Astrocyte of the spinal cord (primary cell): Measurements from ENCODE around the gene CIAO2B.
"Not testable (repeated sequence)": the region's sequence is repeated elsewhere in the genome, so short reads cannot be mapped to it uniquely, and the experiment has no call there.

Experiments
- DNase-seq: peaks from one replicate; pipeline ENCODE4 v3.0.0; 2011; ENCODE audit warnings: low read depth, low spot score
- H3K4me3 ChIP-seq: 2 replicates; pipeline ENCODE4 v1.5.1; 2011; ENCODE audit warnings: low read depth, mild to moderate bottlenecking, low read length, moderate library complexity
- CTCF ChIP-seq: IDR thresholded peaks from 2 replicates; pipeline ENCODE4 v1.5.1; 2012; ENCODE audit warnings: low read depth, mild to moderate bottlenecking, low read length, inconsistent platforms
- in situ Hi-C: cut with HindIII; loops from 2 replicates; pipeline ENCODE4 v1.10.0; 2017; ENCODE audit warnings: low sequenced_read_pairs

Gene CIAO2B

GRCh38 chr16:66961065-66961744 lies 27.0 kb upstream of the CIAO2B start, which contains the start of gene CES3:
Gene CES3 (plus strand): TSS chr16:66961266. CDS start chr16:66961308, 42 bp downstream.
- no peak within 1 kb of the TSS for H3K4me3 ChIP-seq
- peak; percentile 89 for TF ChIP-seq CTCF
- DNase-seq = peak; percentile 65
- in situ Hi-C loops = no loop called here

DNA sequence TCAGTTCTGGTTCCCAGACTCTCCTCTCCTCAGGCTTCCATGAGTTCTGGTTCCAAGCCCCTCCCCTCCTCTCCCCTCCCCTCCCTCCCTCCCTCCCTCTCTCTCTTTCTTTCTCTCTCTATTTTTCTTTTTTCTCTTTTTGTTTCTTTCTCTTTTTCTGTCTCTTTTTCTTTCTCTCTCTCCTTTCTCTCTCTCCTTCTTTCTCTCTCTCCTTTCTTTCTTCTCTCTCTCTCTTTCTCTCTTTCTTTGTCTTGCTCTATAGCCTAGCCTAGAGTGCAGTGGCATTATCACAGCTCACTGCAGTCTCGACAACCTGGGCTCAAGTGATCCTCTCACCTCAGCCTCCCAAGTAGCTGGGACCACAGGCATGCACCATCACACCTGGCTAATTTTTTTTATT lies 26.1 kb upstream of the CIAO2B start:
- TF ChIP-seq CTCF = no peak
- DNase-seq = no peak
- H3K4me3 ChIP-seq = no peak overlapping the region
- in situ Hi-C loops = no loop called here

DNA sequence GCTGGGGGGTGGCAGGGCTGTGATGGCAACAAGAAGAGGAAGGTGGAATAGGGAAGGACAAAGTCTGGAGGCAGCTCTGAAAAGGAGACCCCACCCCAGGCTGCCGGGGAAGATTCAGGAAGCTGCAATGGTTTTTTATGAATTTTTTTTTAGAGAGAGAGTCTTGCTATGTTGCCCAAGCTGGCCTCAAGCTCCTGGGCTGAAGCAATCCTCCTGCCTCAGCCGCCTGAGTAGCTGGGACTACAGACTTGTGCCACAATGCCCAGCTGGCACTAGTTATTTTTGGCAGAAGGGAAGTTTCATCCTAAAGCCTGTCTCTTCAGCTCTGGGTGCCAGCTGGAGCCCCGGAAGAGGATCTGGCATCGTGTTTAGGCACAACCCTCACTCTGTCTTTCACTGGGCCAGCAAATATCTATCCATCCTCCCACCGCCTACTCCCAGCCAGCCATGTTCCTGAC lies 25.5 kb upstream of the CIAO2B start:
- TF ChIP-seq CTCF = no peak
- DNase-seq = no peak
- in situ Hi-C loops = no loop called here

GRCh38 chr16:66958857-66959703 lies 24.9 kb upstream of the CIAO2B start:
- in situ Hi-C loops = no loop called here
- no peak for TF ChIP-seq CTCF
- H3K4me3 ChIP-seq = no peak overlapping the region
- DNase-seq = no peak

More for the DNA sequence above, 25.5 kb upstream of the CIAO2B start:
- no peak overlapping the region for H3K4me3 ChIP-seq

- in situ Hi-C loops, DNase-seq, H3K4me3 ChIP-seq: not testable (repeated sequence)
These were observed 21.9 kb upstream of the CIAO2B start for GRCh38 chr16:66956154-66956457.

GRCh38 chr16:66955363-66956153 lies 21.4 kb upstream of the CIAO2B start:
- in situ Hi-C loops, H3K4me3 ChIP-seq, DNase-seq: not testable (repeated sequence)

- in situ Hi-C loops = no loop called here
- DNase-seq = peak; percentile 75
- no peak overlapping the region for H3K4me3 ChIP-seq
- peak; percentile 85 for TF ChIP-seq CTCF
These were observed 20.0 kb upstream of the CIAO2B start for GRCh38 chr16:66954097-66954659.
